ENCODE results near the gene FANCB. TPM values are rescaled to one million over a fixed set of nuclear protein-coding genes. Genes with fewer than 3 reads are reported as not detected.

The FANCB gene
- total and polyA plus RNA-seq, 5 donors from 2014 or later: 1.7 to 2.8 (median 2.1) TPM

DNA sequence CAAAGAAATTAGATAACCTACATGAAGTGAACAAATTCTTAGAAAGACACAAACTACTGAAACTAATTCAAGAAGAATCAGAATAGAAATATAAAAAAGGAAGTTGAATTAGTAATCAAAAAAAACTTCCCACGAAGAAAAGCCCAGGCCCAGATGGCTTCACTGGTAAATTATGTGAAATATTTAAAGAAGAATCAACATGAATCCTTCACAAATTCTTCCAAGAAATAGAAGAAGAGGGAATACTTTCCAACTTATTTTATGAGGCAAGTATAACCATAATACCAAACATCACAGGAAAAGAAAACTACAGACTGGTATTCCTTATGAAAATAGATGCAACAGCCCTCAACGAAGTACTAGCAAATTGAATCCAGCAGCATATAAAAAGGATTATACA, 31.0 kb upstream of the FANCB start:
- peaks cover 16% of the 10 kb centered on the region for H3K36me3 ChIP-seq (ENCODE audit: control insufficient read depth, insufficient read depth, low read length)
- Mint-ChIP-seq H3K36me3 (peaks cover 31% of the 10 kb centered on the region), H3K27ac (no peak overlapping the region), H3K4me1 (peaks cover 0 to 6% (median 0%) of the 10 kb centered on the region in 4 donors), H3K27me3 (no peaks in the 10 kb centered on the region), H3K4me3 (no peak overlapping the region), H3K9me3 (peaks cover 0 to 7% (median 0%) of the 10 kb centered on the region in 7 donors)
- H3K27ac ChIP-seq (ENCODE audit: insufficient read depth, low read length, poor library complexity, severe bottlenecking): no peak overlapping the region
- no peak overlapping the region for H3K4me3 ChIP-seq (ENCODE audit: low read depth, low read length)
- DNase-seq: no peak
- no peaks in the 10 kb centered on the region for H3K4me1 ChIP-seq (ENCODE audit: control insufficient read depth, insufficient read depth, low read length, poor library complexity, severe bottlenecking)
- H3K9me3 ChIP-seq (ENCODE audit: control insufficient read depth in 2 of 2, low read length in 2 of 2): peaks cover 0 to 5% of the 10 kb centered on the region in 2 experiments
- H3K27me3 ChIP-seq (ENCODE audit: control insufficient read depth, insufficient read depth, low read length): no peaks in the 10 kb centered on the region
- ATAC-seq (ENCODE audit: low read depth in 2 of 2): no peak

DNA sequence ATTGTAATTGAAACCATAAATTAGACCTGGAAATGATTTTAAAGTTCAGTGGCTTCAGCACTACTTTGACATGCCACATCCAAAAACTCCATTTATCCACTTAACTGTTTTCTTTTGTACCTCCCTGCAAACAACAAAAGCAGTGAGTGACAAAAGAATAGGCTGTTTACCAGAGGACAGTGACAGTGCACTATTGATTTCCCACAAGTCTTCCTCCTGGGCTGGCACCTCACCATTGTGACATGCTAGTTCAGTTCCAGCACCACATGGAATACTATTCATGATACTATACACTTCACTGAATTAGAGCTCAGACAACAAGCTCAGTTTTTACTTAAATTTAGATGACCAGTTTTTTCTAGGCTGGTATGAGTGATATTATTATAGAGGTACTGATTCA, 29.7 kb upstream of the FANCB start:
- Histone ChIP-seq H3K9me3 (ENCODE audit: control insufficient read depth in 2 of 2, low read length in 2 of 2) (peaks cover 0 to 5% of the 10 kb centered on the region in 2 experiments), H3K4me3 (ENCODE audit: low read depth, low read length) (no peak overlapping the region), H3K27me3 (ENCODE audit: control insufficient read depth, insufficient read depth, low read length) (no peaks in the 10 kb centered on the region), H3K4me1 (ENCODE audit: control insufficient read depth, insufficient read depth, low read length, poor library complexity, severe bottlenecking) (no peaks in the 10 kb centered on the region), H3K36me3 (ENCODE audit: control insufficient read depth, insufficient read depth, low read length) (peaks cover 18% of the 10 kb centered on the region), H3K27ac (ENCODE audit: insufficient read depth, low read length, poor library complexity, severe bottlenecking) (no peak overlapping the region)
- Mint-ChIP-seq H3K9me3 (peaks cover 0 to 7% (median 0%) of the 10 kb centered on the region in 7 donors), H3K4me3 (no peak overlapping the region), H3K4me1 (peaks cover 0 to 6% (median 0%) of the 10 kb centered on the region in 4 donors), H3K27me3 (no peaks in the 10 kb centered on the region), H3K36me3 (peaks cover 31% of the 10 kb centered on the region), H3K27ac (no peak overlapping the region)
- ATAC-seq (ENCODE audit: low read depth in 2 of 2) (no peak), DNase-seq (no peak)

DNA sequence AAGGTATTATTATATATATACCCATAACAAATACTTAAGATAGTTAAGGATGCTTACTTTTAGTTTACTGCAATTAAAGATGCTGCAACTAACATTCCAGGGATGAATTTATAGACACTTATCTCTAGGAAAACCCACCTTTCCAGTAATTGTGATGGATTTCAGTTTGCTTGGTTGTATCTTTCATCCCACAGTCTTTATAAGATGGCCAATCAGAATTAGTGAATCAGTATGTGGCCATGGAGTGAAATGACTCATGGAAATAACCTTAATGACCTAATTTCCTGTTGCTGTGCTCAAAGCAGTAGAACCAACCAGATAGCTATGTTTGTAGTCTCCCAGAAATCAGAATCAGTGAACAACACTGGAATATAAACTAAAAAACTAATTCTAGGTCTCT, 26.7 kb upstream of the FANCB start:
- Mint-ChIP-seq H3K27ac (no peak overlapping the region), H3K9me3 (peaks cover 0 to 3% (median 0%) of the 10 kb centered on the region in 7 donors), H3K4me1 (peaks cover 0 to 6% (median 0%) of the 10 kb centered on the region in 4 donors), H3K4me3 (no peak overlapping the region), H3K27me3 (no peaks in the 10 kb centered on the region), H3K36me3 (peaks cover 32% of the 10 kb centered on the region)
- peaks cover 18% of the 10 kb centered on the region for H3K36me3 ChIP-seq (ENCODE audit: control insufficient read depth, insufficient read depth, low read length)
- no peak overlapping the region for H3K4me3 ChIP-seq (ENCODE audit: low read depth, low read length)
- H3K27me3 ChIP-seq (ENCODE audit: control insufficient read depth, insufficient read depth, low read length): no peaks in the 10 kb centered on the region
- no peak overlapping the region for H3K27ac ChIP-seq (ENCODE audit: insufficient read depth, low read length, poor library complexity, severe bottlenecking)
- DNase-seq: peak in 1 of 3 donors; percentile 19
- peaks cover 0 to 3% of the 10 kb centered on the region in 2 experiments for H3K9me3 ChIP-seq (ENCODE audit: control insufficient read depth in 2 of 2, low read length in 2 of 2)
- ATAC-seq (ENCODE audit: low read depth in 2 of 2): peak in 1 of 2 donors; percentile 44
- no peaks in the 10 kb centered on the region for H3K4me1 ChIP-seq (ENCODE audit: control insufficient read depth, insufficient read depth, low read length, poor library complexity, severe bottlenecking)

DNA sequence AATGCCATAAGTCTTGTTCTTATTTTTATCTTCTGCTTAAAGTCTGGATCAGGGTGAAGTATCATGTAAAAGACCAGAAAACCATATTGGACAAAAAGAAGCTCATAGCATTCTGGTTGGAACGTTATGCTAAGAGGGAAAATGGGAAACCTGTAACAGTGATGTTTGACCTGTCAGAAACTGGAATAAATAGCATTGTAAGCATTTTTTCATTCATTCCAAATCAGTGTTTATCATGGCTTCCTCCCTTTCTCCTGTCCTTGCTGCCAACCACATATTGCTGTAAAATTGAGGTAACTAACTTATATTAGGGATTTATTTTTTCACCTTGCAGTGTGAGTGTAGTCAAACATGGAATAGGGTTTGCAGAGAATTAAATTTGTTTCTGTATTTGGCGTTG, 24.2 kb upstream of the FANCB start:
- DNase-seq: no peak
- Mint-ChIP-seq H3K36me3 (peaks cover 22% of the 10 kb centered on the region), H3K4me1 (peaks cover 0 to 6% (median 0%) of the 10 kb centered on the region in 4 donors), H3K9me3 (no peaks in the 10 kb centered on the region), H3K4me3 (no peak overlapping the region), H3K27me3 (no peaks in the 10 kb centered on the region), H3K27ac (no peak overlapping the region)
- Histone ChIP-seq H3K4me3 (ENCODE audit: low read depth, low read length) (no peak overlapping the region), H3K27me3 (ENCODE audit: control insufficient read depth, insufficient read depth, low read length) (no peaks in the 10 kb centered on the region), H3K27ac (ENCODE audit: insufficient read depth, low read length, poor library complexity, severe bottlenecking) (no peak overlapping the region), H3K36me3 (ENCODE audit: control insufficient read depth, insufficient read depth, low read length) (peaks cover 7% of the 10 kb centered on the region), H3K4me1 (ENCODE audit: control insufficient read depth, insufficient read depth, low read length, poor library complexity, severe bottlenecking) (no peaks in the 10 kb centered on the region), H3K9me3 (ENCODE audit: control insufficient read depth in 2 of 2, low read length in 2 of 2) (no peaks in the 10 kb centered on the region)
- ATAC-seq (ENCODE audit: low read depth in 2 of 2): no peak

DNA sequence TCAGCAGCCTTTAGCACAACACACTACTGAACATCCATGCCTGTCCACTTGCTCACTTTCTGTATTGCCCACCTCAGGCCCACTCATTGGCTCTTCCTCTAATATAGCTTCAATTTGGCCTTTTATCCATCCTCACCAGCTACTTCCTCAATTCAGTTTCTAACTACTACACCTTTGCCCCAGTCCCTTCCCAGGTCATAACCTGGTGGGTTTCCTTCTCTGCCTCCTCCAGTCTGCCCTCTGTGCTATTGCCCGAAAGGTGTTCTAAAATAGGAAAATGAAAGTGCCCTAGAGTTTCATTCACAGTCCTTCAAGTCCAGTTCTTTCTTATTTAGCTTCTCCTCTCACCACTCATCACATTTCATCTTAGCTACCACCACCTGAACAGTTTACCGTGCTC, 23.4 kb upstream of the FANCB start:
- peaks cover 0 to 6% (median 0%) of the 10 kb centered on the region in 4 donors for H3K4me1 Mint-ChIP-seq
- H3K9me3 ChIP-seq (ENCODE audit: control insufficient read depth in 2 of 2, low read length in 2 of 2): no peaks in the 10 kb centered on the region
- no peak overlapping the region for H3K4me3 Mint-ChIP-seq
- H3K9me3 Mint-ChIP-seq: no peaks in the 10 kb centered on the region
- DNase-seq (no peak), ATAC-seq (ENCODE audit: low read depth in 2 of 2) (no peak)
- no peaks in the 10 kb centered on the region for H3K27me3 ChIP-seq (ENCODE audit: control insufficient read depth, insufficient read depth, low read length)
- H3K27me3 Mint-ChIP-seq: no peaks in the 10 kb centered on the region
- no peak overlapping the region for H3K4me3 ChIP-seq (ENCODE audit: low read depth, low read length)
- peaks cover 19% of the 10 kb centered on the region for H3K36me3 Mint-ChIP-seq
- peaks cover 4% of the 10 kb centered on the region for H3K36me3 ChIP-seq (ENCODE audit: control insufficient read depth, insufficient read depth, low read length)
- no peak overlapping the region for H3K27ac ChIP-seq (ENCODE audit: insufficient read depth, low read length, poor library complexity, severe bottlenecking)
- H3K27ac Mint-ChIP-seq: peak overlapping the region in 1 of 3 donors; percentile 74
- H3K4me1 ChIP-seq (ENCODE audit: control insufficient read depth, insufficient read depth, low read length, poor library complexity, severe bottlenecking): no peaks in the 10 kb centered on the region

DNA sequence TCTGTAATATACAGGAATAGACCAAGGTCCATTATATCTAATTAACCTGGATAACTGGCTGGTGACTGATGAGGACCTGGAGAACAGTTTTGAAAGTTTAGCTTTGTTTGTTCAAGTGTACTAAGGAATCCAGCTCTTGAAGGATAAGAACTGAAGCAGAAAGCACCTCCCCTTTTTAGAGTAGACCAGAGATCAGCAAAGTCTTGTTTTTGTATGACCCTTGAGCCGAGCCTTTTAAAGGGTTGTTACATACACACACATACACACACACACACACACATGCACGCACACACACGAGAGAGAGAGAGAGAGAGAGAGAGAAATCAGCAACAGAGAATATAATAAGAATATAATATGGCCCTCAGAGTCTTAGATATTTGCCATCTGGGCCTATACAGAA, 13.4 kb upstream of the FANCB start:
- ATAC-seq (ENCODE audit: low read depth in 2 of 2): no peak
- peaks cover 0 to 2% (median 0%) of the 10 kb centered on the region in 7 donors for H3K9me3 Mint-ChIP-seq
- H3K4me1 Mint-ChIP-seq: peaks cover 0 to 11% (median 4%) of the 10 kb centered on the region in 4 donors
- H3K9me3 ChIP-seq (ENCODE audit: control insufficient read depth in 2 of 2, low read length in 2 of 2): no peaks in the 10 kb centered on the region
- H3K27ac ChIP-seq (ENCODE audit: insufficient read depth, low read length, poor library complexity, severe bottlenecking): no peak overlapping the region
- DNase-seq: no peak
- H3K36me3 Mint-ChIP-seq: peaks cover 3% of the 10 kb centered on the region
- H3K4me3 ChIP-seq (ENCODE audit: low read depth, low read length): no peak overlapping the region
- H3K4me1 ChIP-seq (ENCODE audit: control insufficient read depth, insufficient read depth, low read length, poor library complexity, severe bottlenecking): no peaks in the 10 kb centered on the region
- no peaks in the 10 kb centered on the region for H3K27me3 Mint-ChIP-seq
- no peak overlapping the region for H3K27ac Mint-ChIP-seq
- H3K4me3 Mint-ChIP-seq: no peak overlapping the region
- H3K36me3 ChIP-seq (ENCODE audit: control insufficient read depth, insufficient read depth, low read length): no peaks in the 10 kb centered on the region
- H3K27me3 ChIP-seq (ENCODE audit: control insufficient read depth, insufficient read depth, low read length): no peaks in the 10 kb centered on the region

DNA sequence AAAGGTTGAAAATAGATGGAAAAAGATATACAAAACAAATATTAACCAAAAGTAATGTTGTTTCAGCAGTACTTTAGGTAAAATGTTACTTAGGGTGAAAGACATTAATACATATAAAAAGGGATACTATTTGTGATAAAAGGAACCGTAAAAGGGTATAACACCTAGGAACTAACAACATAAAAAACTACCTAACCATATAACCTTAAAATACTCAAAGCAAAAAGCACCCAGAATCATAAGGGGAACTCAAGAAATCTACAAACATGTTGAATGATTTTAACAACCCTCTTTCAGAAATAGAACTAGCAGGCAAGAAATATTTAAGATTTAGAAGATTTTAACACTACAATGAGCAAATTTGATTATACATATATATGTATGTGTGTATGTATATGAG, 11.8 kb upstream of the FANCB start:
- H3K36me3 Mint-ChIP-seq: no peaks in the 10 kb centered on the region
- no peak for ATAC-seq (ENCODE audit: low read depth in 2 of 2)
- Histone ChIP-seq H3K36me3 (ENCODE audit: control insufficient read depth, insufficient read depth, low read length) (no peaks in the 10 kb centered on the region), H3K9me3 (ENCODE audit: control insufficient read depth in 2 of 2, low read length in 2 of 2) (no peaks in the 10 kb centered on the region), H3K27me3 (ENCODE audit: control insufficient read depth, insufficient read depth, low read length) (no peaks in the 10 kb centered on the region), H3K27ac (ENCODE audit: insufficient read depth, low read length, poor library complexity, severe bottlenecking) (no peak overlapping the region), H3K4me1 (ENCODE audit: control insufficient read depth, insufficient read depth, low read length, poor library complexity, severe bottlenecking) (no peaks in the 10 kb centered on the region), H3K4me3 (ENCODE audit: low read depth, low read length) (no peak overlapping the region)
- H3K27ac Mint-ChIP-seq: no peak overlapping the region
- peaks cover 0 to 2% (median 0%) of the 10 kb centered on the region in 7 donors for H3K9me3 Mint-ChIP-seq
- H3K4me1 Mint-ChIP-seq: peaks cover 0 to 9% (median 4%) of the 10 kb centered on the region in 4 donors
- no peaks in the 10 kb centered on the region for H3K27me3 Mint-ChIP-seq
- DNase-seq: no peak
- no peak overlapping the region for H3K4me3 Mint-ChIP-seq

DNA sequence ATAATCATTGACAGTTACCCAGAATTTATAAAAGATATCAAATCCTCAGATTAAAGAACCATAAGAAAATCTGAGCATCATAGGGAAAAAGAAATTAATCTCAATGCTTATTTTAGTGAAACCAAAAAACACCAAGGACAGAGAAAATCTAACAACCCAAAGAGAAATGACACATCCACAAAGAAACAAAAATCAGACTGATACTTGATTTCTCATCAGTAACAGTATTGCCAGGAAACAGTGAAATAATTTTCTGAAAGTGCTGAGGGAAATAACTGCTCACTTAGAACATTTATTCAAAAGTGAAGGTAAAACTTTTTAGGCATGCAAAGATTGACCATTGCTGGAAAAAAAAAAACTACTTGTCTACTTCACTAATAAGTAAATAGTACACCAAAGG, 11.0 kb upstream of the FANCB start:
- no peak for ATAC-seq (ENCODE audit: low read depth in 2 of 2)
- no peaks in the 10 kb centered on the region for H3K9me3 ChIP-seq (ENCODE audit: control insufficient read depth in 2 of 2, low read length in 2 of 2)

More for the DNA sequence above, 11.0 kb upstream of the FANCB start:
- Histone ChIP-seq H3K4me1 (ENCODE audit: control insufficient read depth, insufficient read depth, low read length, poor library complexity, severe bottlenecking) (no peaks in the 10 kb centered on the region), H3K36me3 (ENCODE audit: control insufficient read depth, insufficient read depth, low read length) (no peaks in the 10 kb centered on the region), H3K27ac (ENCODE audit: insufficient read depth, low read length, poor library complexity, severe bottlenecking) (no peak overlapping the region), H3K4me3 (ENCODE audit: low read depth, low read length) (no peak overlapping the region), H3K27me3 (ENCODE audit: control insufficient read depth, insufficient read depth, low read length) (no peaks in the 10 kb centered on the region)
- H3K27ac Mint-ChIP-seq: no peak overlapping the region
- peaks cover 0 to 2% (median 0%) of the 10 kb centered on the region in 7 donors for H3K9me3 Mint-ChIP-seq
- H3K4me3 Mint-ChIP-seq: no peak overlapping the region
- DNase-seq: no peak
- H3K27me3 Mint-ChIP-seq: no peaks in the 10 kb centered on the region
- no peaks in the 10 kb centered on the region for H3K36me3 Mint-ChIP-seq
- peaks cover 0 to 9% (median 4%) of the 10 kb centered on the region in 4 donors for H3K4me1 Mint-ChIP-seq

Data from CD4-positive, CD25-positive, alpha-beta regulatory T cell (primary cell).